Fibroblast of gingiva (primary cell): Measurements from ENCODE around the gene SLC26A8.
"Not testable (repeated sequence)": the region's sequence is repeated elsewhere in the genome, so short reads cannot be mapped to it uniquely, and the experiment has no call there.

Experiments
- DNase-seq: peaks from one replicate; pipeline ENCODE4 v3.0.0-alpha.2; 2011; ENCODE audit warnings: low read depth

The SLC26A8 gene

DNA sequence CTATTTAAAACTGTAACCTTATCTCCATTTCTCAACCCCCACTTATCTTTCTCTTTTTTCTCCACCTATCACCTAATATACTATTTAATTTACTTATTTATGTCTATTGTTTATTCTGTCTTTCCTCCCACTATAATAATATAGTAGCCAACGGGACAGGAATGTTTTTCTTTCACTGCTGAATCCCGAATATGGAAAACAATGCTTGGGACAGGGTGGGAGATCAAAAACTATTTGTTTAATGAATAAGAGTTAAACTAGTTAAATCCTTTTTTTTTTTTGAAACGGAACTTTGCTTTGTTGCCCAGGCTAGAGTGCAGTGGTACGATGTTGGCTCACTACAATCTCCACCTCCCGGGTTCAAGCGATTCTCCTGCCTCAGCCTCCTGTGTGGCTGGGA lies 109.9 kb downstream of the SLC26A8 start:
- no peak for DNase-seq

DNA sequence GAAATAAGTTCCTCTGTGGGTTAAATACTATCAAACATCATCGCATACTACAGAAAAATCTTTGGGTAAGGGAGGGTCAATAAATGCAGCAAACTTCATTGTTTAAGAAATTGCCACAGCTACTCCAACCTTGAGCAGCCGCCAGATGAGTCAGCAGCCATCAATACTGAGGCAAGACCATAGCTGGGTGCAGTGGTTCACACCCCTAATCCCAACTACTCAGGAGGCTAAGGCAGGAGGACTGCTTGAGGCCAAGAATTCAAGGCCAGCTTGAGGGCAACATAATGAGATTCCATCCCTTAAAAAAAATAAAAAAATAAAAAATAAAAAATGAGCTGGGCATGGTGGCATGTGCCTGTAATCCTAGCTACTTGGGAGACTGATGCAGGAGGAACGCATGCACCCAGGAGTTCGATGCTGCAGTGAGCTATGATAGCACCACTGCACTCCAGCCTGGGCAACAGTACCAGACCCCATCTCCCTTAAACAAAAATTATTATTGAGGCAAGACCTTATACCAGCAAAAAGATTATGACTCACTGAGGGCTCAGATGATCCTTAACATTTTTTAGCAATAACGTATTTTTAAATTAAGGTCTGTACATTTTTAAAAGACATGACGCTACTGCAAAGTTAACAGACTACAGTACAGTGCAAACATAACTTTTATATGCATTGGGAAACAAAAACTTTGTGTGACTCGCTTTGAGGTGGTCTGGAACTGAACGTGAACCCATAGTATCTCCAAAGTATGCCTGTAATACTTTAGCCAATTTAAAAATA lies 112.4 kb downstream of the SLC26A8 start:
- DNase-seq = peak; percentile 51

DNA sequence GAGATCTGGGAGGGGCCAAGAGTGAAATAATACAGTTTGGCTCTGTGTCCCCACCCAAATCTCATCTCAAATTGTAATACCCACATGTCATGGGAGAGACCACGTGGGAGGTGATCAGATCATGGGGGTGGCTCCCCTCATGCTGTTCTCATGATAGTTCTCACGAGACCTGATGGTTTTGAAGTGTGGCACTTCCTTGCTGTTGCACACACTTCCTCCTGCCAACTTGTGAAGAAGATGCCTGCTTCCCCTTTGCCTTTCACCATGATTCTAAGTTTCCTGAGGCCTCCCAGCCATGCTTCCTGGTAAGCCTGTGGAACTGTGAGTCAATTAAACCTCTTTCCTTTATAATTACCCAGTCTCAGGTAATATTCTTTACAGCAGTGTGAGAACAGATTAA lies 114.9 kb downstream of the SLC26A8 start:
- DNase-seq = not testable (repeated sequence)

DNA sequence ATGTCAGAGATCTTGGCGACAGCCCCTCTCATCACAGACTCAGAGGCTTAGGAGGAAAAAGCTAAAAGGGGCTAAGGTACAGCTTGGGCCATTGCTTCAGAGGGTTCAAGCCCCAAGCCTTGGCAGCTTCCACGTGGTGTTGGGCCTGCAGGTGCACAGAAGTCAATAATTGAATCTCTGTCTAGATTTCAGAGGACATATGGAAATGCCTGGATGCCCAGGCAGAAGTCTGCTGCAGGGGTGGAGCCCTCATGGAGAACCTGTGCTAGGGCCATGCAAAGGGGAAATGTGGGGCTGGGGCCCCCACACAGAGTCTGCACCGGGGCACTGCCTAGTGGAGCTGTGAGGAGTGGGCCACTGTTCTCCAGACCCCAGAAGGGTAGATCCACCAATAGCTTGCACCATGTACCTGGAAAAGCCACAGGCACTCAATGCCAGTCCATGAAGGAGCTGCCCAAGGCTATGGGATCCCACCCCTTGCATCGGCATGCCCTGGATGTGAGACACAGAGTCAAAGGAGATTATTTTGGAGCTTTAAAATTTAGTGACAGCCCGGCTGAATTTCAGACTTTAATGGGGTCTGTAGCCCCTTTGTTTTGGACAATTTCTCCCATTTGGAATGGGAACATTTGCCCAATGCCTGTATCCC lies 115.6 kb downstream of the SLC26A8 start:
- DNase-seq = not testable (repeated sequence)

GRCh38 chr6:35907750-35908149 lies 116.7 kb downstream of the SLC26A8 start:
- no peak for DNase-seq

- no peak for DNase-seq
These were observed 118.0 kb downstream of the SLC26A8 start for GRCh38 chr6:35906499-35906846.

DNA sequence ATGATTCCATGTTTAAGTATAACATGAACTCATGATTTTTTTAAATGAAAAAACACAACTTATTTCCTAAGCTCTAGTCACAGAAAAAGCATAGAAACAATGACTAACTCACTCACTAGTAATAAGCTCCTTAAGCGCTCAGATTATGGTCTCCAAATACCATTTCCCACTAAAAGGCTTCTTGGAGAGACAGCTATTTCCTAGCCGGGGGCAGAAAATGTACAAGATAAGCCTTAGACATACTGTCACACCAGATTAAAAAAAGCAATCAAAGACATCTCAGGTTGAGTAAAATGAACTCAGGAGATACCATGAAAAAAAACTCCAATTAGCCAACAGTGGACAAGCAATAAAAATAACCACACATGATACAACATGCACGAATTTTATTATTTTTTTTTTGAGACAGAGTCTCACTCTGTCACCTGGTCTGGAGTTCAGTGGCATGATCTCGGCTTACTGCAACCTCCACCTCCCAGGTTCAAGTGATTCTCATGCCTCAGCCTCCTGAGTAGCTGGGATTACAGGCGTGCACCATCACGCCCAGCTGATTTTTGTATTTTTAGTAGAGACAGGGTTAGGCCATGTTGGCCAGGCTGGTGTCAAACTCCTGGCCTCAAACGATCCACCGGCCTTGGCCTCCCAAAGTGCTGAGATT lies 118.5 kb downstream of the SLC26A8 start:
- DNase-seq = no peak

- DNase-seq = no peak
These were observed 119.2 kb downstream of the SLC26A8 start for GRCh38 chr6:35905141-35905785.

- no peak for DNase-seq
These were observed 120.8 kb downstream of the SLC26A8 start for GRCh38 chr6:35903679-35904078.

DNA sequence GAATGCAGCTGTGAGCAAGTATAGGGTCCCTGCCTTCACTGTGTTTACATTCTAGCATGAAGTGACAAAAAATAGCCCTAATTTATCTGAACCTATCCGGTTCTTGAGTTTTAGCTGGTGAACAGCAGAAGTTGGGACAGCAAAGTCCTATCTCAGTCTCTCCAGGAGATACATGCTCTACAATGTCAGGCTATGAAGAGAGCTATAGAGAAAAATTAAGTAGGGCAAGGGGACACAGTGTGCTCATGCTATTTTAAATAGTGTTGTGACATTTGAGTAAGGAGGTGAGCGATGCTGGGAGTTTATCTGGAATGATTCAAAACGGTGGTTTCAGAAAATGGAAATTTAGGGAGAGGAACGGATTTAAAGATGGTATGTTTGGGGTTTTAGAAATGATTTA lies 124.0 kb downstream of the SLC26A8 start:
- DNase-seq = no peak

GRCh38 chr6:35898003-35898402 lies 126.4 kb downstream of the SLC26A8 start:
- DNase-seq = no peak

- no peak for DNase-seq
These were observed 127.0 kb downstream of the SLC26A8 start for GRCh38 chr6:35897486-35897885.

DNA sequence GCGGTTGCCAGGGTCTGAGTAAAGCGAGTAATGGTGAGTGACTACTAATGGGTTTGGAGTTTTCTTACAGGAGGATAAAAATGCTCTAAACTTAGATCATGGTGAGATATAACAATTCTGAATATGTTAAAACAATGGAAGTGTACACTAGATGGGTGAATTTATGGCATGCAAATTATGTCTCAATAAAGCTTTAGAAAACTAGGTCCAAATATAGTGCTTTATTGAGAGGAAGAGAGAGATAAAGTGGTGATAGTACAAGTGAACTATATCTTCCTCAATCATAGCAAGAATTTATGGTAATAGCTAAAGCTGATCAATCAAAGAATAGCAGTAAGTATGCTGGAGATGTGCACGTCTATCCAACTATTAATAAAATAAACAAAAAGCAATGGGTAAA lies 127.4 kb downstream of the SLC26A8 start:
- DNase-seq = no peak

GRCh38 chr6:35896228-35896627 lies 128.2 kb downstream of the SLC26A8 start:
- DNase-seq = no peak

DNA sequence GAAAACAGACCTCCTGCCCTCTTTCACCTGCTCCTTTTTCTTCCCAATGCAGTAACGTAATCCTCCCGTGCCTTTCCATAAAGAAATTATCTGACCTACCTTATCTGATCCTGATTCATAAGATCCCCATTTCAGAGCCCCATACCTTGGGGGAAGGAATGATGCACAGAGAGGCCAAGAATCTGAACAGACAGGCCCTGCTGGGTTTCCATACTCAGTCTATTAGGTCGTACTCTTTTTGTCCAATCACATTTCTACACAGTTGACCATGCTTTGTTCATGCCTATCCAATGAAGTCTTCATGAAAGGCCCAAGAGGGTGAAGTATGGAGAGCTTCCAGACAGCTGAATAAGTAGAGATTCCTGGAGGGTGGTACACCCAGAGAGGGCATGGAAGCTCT lies 128.9 kb downstream of the SLC26A8 start:
- no peak for DNase-seq

GRCh38 chr6:35894776-35895175 lies 129.7 kb downstream of the SLC26A8 start:
- DNase-seq = no peak
